Sigmoid colon (tissue), 4 donors: ENCODE measurements around the gene P3H2.

Experiments
- POLR2A ChIP-seq, 2 donors: fragments of 450-650 bp; IDR thresholded peaks; one replicate each; pipeline ENCODE4 v1.6.1; 2016; ENCODE audit warnings: antibody characterized with exemption in 2 of 2, mild to moderate bottlenecking in 2 of 2, moderate library complexity in 2 of 2
- POLR2AphosphoS5 ChIP-seq, 4 donors: sonication (generic); formaldehyde crosslinking; IDR thresholded peaks; one replicate each; pipeline ENCODE4 v1.6.1; 2017; ENCODE audit warnings: antibody characterized with exemption in 4 of 4
- TF ChIP-seq, protein P1 (sequence below), 4 experiments: fragments of 450-650 bp in 3 of 4; fragments of 200-600 bp in 1 of 4; IDR thresholded peaks; one replicate each; pipeline ENCODE4 v1.5.1; 2016 to 2019; ENCODE audit warnings: antibody characterized with exemption in 4 of 4, mild to moderate bottlenecking in 3 of 4, moderate library complexity in 2 of 4

DNA sequence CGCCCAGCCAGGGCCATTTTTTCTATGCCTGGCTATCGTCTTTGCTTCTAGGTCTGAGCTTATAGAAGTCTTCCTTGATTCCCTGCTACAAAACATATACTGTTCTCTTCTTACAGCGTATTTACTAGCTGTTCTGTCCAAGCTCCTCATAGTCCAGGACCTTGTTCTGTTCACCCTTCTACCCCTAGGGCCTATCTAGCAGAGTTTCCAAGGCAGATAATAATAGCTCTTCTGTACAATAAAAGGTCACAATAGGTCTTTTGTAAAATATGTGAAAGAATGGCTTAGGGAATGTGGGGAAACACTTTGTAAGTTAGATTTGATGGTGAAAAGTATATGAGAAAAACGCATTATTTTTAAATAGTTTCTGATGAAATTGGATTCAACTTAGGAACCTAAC is 158.2 kb downstream of the P3H2 start:
- TF ChIP-seq, protein P1, sequence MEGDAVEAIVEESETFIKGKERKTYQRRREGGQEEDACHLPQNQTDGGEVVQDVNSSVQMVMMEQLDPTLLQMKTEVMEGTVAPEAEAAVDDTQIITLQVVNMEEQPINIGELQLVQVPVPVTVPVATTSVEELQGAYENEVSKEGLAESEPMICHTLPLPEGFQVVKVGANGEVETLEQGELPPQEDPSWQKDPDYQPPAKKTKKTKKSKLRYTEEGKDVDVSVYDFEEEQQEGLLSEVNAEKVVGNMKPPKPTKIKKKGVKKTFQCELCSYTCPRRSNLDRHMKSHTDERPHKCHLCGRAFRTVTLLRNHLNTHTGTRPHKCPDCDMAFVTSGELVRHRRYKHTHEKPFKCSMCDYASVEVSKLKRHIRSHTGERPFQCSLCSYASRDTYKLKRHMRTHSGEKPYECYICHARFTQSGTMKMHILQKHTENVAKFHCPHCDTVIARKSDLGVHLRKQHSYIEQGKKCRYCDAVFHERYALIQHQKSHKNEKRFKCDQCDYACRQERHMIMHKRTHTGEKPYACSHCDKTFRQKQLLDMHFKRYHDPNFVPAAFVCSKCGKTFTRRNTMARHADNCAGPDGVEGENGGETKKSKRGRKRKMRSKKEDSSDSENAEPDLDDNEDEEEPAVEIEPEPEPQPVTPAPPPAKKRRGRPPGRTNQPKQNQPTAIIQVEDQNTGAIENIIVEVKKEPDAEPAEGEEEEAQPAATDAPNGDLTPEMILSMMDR (IDR thresholded peaks at IDR 0.05), result no peak
- TF ChIP-seq POLR2AphosphoS5 (IDR thresholded peaks at IDR 0.05) (no peak), POLR2A (IDR thresholded peaks at IDR 0.05) (no peak)
